ENCODE results near the gene MDM1.

DNA sequence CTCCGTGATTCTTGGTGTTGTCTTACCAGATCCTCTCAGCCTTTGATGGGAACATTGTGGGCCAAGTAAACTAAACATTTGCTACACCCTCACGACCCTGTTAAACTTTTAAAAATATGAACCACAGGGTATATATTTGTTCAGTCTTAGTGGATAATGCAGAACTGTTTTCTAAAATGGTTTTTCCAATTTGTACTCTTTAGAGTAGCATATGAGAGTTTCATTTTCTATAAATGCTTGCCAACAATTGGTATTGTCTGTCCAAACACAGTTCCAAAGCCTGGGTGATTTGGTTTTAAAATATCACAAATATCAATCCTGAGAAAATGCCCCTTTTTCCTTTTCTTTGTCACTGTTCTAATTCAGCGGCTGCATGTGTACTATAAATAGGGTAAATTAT is 72.0 kb downstream of the MDM1 start:
- TF ChIP-seq, protein P1, sequence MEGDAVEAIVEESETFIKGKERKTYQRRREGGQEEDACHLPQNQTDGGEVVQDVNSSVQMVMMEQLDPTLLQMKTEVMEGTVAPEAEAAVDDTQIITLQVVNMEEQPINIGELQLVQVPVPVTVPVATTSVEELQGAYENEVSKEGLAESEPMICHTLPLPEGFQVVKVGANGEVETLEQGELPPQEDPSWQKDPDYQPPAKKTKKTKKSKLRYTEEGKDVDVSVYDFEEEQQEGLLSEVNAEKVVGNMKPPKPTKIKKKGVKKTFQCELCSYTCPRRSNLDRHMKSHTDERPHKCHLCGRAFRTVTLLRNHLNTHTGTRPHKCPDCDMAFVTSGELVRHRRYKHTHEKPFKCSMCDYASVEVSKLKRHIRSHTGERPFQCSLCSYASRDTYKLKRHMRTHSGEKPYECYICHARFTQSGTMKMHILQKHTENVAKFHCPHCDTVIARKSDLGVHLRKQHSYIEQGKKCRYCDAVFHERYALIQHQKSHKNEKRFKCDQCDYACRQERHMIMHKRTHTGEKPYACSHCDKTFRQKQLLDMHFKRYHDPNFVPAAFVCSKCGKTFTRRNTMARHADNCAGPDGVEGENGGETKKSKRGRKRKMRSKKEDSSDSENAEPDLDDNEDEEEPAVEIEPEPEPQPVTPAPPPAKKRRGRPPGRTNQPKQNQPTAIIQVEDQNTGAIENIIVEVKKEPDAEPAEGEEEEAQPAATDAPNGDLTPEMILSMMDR (conservative IDR thresholded peaks at IDR 0.05; ENCODE audit: low read depth in 2 of 2), result no peak
- TF ChIP-seq EZH2 (IDR thresholded peaks at IDR 0.05; ENCODE audit: low read depth, unreplicated experiment), result no peak
- TF ChIP-seq CREB1 (CRISPR knock-in tag; IDR thresholded peaks at IDR 0.05; ENCODE audit: low read depth), result no peak
- TF ChIP-seq, protein P2, sequence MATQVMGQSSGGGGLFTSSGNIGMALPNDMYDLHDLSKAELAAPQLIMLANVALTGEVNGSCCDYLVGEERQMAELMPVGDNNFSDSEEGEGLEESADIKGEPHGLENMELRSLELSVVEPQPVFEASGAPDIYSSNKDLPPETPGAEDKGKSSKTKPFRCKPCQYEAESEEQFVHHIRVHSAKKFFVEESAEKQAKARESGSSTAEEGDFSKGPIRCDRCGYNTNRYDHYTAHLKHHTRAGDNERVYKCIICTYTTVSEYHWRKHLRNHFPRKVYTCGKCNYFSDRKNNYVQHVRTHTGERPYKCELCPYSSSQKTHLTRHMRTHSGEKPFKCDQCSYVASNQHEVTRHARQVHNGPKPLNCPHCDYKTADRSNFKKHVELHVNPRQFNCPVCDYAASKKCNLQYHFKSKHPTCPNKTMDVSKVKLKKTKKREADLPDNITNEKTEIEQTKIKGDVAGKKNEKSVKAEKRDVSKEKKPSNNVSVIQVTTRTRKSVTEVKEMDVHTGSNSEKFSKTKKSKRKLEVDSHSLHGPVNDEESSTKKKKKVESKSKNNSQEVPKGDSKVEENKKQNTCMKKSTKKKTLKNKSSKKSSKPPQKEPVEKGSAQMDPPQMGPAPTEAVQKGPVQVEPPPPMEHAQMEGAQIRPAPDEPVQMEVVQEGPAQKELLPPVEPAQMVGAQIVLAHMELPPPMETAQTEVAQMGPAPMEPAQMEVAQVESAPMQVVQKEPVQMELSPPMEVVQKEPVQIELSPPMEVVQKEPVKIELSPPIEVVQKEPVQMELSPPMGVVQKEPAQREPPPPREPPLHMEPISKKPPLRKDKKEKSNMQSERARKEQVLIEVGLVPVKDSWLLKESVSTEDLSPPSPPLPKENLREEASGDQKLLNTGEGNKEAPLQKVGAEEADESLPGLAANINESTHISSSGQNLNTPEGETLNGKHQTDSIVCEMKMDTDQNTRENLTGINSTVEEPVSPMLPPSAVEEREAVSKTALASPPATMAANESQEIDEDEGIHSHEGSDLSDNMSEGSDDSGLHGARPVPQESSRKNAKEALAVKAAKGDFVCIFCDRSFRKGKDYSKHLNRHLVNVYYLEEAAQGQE (IDR thresholded peaks at IDR 0.05; ENCODE audit: unreplicated experiment), result no peak
- no peak for TF ChIP-seq POLR2AphosphoS5 (IDR thresholded peaks at IDR 0.05; ENCODE audit: low read depth)
- no peak for TF ChIP-seq EZH2phosphoT487 (IDR thresholded peaks at IDR 0.05; ENCODE audit: unreplicated experiment)
- TF ChIP-seq, protein P3, sequence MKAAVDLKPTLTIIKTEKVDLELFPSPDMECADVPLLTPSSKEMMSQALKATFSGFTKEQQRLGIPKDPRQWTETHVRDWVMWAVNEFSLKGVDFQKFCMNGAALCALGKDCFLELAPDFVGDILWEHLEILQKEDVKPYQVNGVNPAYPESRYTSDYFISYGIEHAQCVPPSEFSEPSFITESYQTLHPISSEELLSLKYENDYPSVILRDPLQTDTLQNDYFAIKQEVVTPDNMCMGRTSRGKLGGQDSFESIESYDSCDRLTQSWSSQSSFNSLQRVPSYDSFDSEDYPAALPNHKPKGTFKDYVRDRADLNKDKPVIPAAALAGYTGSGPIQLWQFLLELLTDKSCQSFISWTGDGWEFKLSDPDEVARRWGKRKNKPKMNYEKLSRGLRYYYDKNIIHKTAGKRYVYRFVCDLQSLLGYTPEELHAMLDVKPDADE (IDR thresholded peaks at IDR 0.05), result no peak
- TF ChIP-seq ZNF331 (CRISPR knock-in tag; IDR thresholded peaks at IDR 0.05; ENCODE audit: low read depth), result no peak
- TF ChIP-seq, protein P4, sequence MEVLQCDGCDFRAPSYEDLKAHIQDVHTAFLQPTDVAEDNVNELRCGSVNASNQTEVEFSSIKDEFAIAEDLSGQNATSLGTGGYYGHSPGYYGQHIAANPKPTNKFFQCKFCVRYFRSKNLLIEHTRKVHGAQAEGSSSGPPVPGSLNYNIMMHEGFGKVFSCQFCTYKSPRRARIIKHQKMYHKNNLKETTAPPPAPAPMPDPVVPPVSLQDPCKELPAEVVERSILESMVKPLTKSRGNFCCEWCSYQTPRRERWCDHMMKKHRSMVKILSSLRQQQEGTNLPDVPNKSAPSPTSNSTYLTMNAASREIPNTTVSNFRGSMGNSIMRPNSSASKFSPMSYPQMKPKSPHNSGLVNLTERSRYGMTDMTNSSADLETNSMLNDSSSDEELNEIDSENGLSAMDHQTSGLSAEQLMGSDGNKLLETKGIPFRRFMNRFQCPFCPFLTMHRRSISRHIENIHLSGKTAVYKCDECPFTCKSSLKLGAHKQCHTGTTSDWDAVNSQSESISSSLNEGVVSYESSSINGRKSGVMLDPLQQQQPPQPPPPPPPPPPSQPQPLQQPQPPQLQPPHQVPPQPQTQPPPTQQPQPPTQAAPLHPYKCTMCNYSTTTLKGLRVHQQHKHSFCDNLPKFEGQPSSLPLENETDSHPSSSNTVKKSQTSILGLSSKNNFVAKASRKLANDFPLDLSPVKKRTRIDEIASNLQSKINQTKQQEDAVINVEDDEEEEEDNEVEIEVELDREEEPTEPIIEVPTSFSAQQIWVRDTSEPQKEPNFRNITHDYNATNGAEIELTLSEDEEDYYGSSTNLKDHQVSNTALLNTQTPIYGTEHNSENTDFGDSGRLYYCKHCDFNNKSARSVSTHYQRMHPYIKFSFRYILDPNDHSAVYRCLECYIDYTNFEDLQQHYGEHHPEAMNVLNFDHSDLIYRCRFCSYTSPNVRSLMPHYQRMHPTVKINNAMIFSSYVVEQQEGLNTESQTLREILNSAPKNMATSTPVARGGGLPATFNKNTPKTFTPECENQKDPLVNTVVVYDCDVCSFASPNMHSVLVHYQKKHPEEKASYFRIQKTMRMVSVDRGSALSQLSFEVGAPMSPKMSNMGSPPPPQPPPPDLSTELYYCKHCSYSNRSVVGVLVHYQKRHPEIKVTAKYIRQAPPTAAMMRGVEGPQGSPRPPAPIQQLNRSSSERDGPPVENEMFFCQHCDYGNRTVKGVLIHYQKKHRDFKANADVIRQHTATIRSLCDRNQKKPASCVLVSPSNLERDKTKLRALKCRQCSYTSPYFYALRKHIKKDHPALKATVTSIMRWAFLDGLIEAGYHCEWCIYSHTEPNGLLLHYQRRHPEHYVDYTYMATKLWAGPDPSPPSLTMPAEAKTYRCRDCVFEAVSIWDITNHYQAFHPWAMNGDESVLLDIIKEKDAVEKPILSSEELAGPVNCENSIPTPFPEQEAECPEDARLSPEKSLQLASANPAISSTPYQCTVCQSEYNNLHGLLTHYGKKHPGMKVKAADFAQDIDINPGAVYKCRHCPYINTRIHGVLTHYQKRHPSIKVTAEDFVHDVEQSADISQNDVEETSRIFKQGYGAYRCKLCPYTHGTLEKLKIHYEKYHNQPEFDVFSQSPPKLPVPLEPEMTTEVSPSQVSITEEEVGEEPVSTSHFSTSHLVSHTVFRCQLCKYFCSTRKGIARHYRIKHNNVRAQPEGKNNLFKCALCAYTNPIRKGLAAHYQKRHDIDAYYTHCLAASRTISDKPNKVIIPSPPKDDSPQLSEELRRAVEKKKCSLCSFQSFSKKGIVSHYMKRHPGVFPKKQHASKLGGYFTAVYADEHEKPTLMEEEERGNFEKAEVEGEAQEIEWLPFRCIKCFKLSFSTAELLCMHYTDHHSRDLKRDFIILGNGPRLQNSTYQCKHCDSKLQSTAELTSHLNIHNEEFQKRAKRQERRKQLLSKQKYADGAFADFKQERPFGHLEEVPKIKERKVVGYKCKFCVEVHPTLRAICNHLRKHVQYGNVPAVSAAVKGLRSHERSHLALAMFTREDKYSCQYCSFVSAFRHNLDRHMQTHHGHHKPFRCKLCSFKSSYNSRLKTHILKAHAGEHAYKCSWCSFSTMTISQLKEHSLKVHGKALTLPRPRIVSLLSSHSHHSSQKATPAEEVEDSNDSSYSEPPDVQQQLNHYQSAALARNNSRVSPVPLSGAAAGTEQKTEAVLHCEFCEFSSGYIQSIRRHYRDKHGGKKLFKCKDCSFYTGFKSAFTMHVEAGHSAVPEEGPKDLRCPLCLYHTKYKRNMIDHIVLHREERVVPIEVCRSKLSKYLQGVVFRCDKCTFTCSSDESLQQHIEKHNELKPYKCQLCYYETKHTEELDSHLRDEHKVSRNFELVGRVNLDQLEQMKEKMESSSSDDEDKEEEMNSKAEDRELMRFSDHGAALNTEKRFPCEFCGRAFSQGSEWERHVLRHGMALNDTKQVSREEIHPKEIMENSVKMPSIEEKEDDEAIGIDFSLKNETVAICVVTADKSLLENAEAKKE (CRISPR knock-in tag; IDR thresholded peaks at IDR 0.05), result no peak
- no peak for TF ChIP-seq NANOG (IDR thresholded peaks at IDR 0.05; ENCODE audit: borderline replicate concordance)
- TF ChIP-seq STAT1 (IDR thresholded peaks at IDR 0.05; ENCODE audit: unreplicated experiment), result no peak
- TF ChIP-seq ZNF114 (CRISPR knock-in tag; IDR thresholded peaks at IDR 0.05), result no peak
- TF ChIP-seq JUNB (IDR thresholded peaks at IDR 0.05; ENCODE audit: unreplicated experiment), result no peak

All from GM23338 (cell line).